Measurements from ENCODE around the gene OARD1.
"Not testable (repeated sequence)": the region's sequence is repeated elsewhere in the genome, so short reads cannot be mapped to it uniquely, and the experiment has no call there.

The OARD1 gene

DNA sequence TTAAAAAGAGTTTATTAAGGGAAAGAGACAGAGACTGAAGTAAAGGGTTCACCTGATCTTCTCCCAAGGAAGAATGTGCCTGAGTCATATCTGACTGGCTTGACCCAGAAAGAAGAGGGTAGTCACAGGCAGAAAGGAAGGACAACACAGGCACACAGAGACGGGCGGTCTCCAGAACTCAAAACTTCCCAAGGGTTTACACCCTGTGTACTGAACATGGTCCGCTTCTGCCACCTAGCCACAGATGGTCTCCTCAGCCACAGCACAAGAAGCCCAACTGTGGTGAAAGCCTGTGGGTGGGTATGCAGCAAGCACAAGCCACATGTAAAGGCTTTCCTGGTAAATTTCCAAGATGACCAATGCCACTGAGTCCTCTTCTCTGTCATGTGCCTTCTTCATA lies 50.3 kb downstream of the OARD1 start:
- no peak for FAIRE-seq

DNA sequence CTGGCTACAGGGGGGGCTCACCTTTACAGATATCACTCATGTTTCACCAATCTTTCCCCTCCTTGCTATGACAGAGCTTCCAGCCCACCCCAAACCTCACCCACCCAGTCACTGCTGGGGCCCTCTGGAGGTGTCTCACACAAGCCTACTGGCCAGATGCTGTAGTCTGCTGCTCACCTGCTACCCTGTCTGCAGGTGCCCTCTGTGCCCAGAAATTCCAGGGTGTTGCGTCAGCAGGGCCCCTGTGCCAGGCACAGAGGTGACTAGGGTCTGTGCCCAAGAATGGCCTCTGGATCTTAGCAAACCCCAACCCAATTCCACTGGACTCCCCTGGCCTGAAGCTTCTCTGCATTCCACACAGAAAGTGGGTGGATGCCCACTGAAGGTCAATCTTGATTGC lies 54.5 kb downstream of the OARD1 start:
- FAIRE-seq = no peak

DNA sequence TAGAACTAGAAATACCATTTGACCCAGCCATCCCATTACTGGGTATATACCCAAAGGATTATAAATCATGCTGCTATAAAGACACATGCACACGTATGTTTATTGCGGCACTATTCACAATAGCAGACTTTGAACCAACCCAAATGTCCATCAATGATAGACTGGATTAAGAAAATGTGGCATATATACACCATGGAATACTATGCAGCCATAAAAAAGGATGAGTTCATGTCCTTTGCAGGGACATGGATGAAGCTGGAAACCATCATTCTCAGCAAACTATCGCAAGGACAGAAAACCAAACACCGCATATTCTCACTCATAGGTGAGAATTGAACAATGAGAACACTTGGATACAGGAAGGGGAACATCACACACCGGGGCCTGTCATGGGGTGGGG lies 56.3 kb downstream of the OARD1 start:
- FAIRE-seq = not testable (repeated sequence)

DNA sequence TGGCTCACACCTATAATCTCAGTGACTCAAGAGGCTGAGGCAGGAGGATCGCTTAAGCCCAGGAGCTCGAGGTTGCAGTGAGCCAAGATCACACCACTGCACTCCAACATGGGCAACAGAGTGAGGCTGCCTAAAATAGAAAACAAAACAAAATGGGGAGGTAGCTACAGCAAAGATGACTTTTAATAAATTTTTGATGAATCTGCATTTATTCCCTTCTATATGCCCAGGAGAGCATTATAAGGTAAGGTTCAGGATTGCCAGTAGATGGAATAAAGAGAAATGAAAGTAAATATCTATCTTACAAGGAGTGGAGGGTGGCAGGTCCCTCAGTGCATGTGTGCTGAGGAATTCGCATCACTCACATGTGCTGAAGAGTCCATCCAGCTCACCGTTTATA lies 57.4 kb downstream of the OARD1 start:
- no peak for FAIRE-seq
